Cardiac muscle cell (in vitro differentiated cells and primary cell): ENCODE data around the gene IFT52. TPM values are rescaled to one million over a fixed set of nuclear protein-coding genes. Genes with fewer than 3 reads are reported as not detected.
A peak's percentile ranks its signal among the peaks of the same experiment; 100 is the strongest.

Experiments used
- DNase-seq, 2 donors: peaks; one replicate each; pipeline versions ENCODE4 v3.0.0 to v3.0.0-alpha.2; 2010 to 2017; ENCODE audit warnings: low read depth in 1 of 2, low spot score in 1 of 2
- H3K27ac ChIP-seq: fragments of 200-600 bp; sonication (generic); 2 replicates; pipeline ENCODE4 v1.5.1; 2016
- H3K27me3 ChIP-seq: fragments of 200-600 bp; sonication (generic); 2 replicates; pipeline ENCODE4 v1.6.0; 2016; ENCODE audit warnings: control low read depth
- H3K36me3 ChIP-seq: fragments of 200-600 bp; sonication (generic); 2 replicates; pipeline ENCODE4 v1.5.1; 2016; ENCODE audit warnings: control low read depth
- H3K4me1 ChIP-seq: fragments of 200-600 bp; sonication (generic); 2 replicates; pipeline ENCODE4 v1.8.1; 2017; ENCODE audit warnings: low read depth, mild to moderate bottlenecking, mixed run types
- H3K4me3 ChIP-seq: fragments of 200-600 bp; sonication (generic); 2 replicates; pipeline ENCODE4 v1.5.1; 2016; ENCODE audit warnings: mild to moderate bottlenecking
- H3K9me3 ChIP-seq: fragments of 200-600 bp; sonication (generic); 2 replicates; pipeline ENCODE4 v1.5.1; 2017; ENCODE audit warnings: low read depth, mild to moderate bottlenecking, control low read depth
- CTCF ChIP-seq: IDR thresholded peaks from 2 replicates; pipeline ENCODE4 v1.5.1; 2012; ENCODE audit warnings: low read depth, mild to moderate bottlenecking, low read length
- polyA plus RNA-seq: library from polyadenylated mRNA; unstranded; fragments of >200 nt; fragmentation: Nextera tagmentation; extraction: Ambion mirVana; gene quantifications from 2 replicates; pipeline ENCODE4 v1.2.1, GENCODE V29; 2016
- total RNA-seq: library from RNA; depleted of rRNA; stranded (reverse); fragments of >200 nt; gene quantifications from 2 replicates; pipeline ENCODE4 v1.2.3, GENCODE V29; 2016

Gene IFT52
- total and polyA plus RNA-seq, 2 experiments from 2014 or later = 20.6 to 26.4 TPM

- Histone ChIP-seq H3K36me3 (no peaks in the 10 kb centered on the region), H3K27me3 (no peaks in the 10 kb centered on the region), H3K4me1 (peaks cover 18% of the 10 kb centered on the region), H3K4me3 (no peak overlapping the region), H3K9me3 (no peaks in the 10 kb centered on the region), H3K27ac (no peak overlapping the region)
- DNase-seq = no peak
- TF ChIP-seq CTCF = no peak
These were observed 36.4 kb upstream of the IFT52 start for GRCh38 chr20:43554369-43554768.

DNA sequence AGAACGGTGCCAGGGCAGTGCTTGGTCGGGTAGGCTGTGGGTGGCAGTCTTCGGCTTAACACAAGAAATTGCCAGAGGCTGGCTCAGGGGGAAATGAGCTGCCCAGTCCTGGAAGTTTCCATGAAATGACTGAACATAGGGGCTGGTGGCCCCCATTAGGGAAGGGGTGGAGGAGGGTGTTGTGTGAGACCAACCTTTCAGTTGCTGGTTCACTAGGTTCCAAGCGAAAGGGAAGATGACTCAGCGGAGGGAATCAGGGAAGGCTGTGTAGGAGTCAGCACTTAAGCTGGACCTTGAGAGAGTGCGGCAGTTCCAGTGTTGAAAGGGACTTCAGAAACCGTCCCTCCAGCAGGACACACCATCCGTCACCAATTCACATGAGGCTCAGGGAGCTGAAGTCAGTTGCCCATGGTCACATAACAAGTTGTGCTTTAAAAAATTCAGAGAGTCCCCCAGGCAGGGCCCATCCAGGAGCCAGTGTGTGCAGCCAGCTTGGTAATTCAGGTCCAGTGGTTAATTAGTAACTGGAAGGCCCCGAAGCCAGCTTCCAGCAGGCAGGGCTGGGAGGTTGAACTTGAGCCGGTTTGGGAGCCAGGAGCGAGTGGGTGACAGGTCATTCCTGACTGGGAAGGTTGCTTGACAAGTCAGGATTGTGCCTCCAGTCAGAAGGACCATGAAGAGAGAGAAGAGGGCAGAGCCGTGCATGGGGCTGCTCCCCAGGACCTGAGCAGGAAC is 32.2 kb upstream of the IFT52 start, which contains the start of gene SGK2:
SGK2 (plus strand) TSS at position 616 of the 735 bp plus-strand sequence. CDS start 7,469 bp downstream, outside the sequence.
- no peaks in the 10 kb centered on the region for H3K27me3 ChIP-seq
- no peak for TF ChIP-seq CTCF
- peak within 1 kb of the TSS; percentile 54 for H3K27ac ChIP-seq
- H3K4me3 ChIP-seq = no peak within 1 kb of the TSS
- H3K36me3 ChIP-seq = no peaks in the 10 kb centered on the region
- H3K9me3 ChIP-seq = no peaks in the 10 kb centered on the region
- DNase-seq = peak; percentile 43 to 67
- H3K4me1 ChIP-seq = peaks cover 26% of the 10 kb centered on the region

GRCh38 chr20:43559147-43559987 is 31.4 kb upstream of the IFT52 start:
- no peak overlapping the region for H3K4me3 ChIP-seq

DNA sequence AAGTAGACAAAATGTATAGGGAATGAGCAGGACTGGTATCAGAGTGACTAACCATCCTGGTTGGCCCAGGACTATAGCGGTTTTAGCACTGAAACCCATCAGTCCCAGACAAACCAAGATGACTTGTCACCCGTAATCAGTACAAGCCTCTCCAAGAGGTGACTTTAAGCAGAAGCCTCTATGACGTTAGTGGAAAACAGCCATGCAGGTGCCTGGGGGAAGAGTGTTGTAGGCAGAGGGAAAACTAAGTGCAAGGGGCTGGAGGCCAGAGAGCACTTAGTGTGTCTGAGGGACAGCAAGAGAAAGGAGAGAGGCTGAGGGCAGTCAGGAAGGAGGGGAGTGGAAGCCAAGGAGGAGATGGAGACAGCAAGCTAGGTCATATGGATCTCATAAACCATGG is 29.8 kb upstream of the IFT52 start:
- Histone ChIP-seq H3K27ac (peak overlapping the region; percentile 75), H3K9me3 (no peaks in the 10 kb centered on the region), H3K4me1 (peaks cover 29% of the 10 kb centered on the region), H3K36me3 (no peaks in the 10 kb centered on the region), H3K27me3 (no peaks in the 10 kb centered on the region), H3K4me3 (no peak overlapping the region)
- peak in 1 of 2 donors; percentile 73 for DNase-seq
- TF ChIP-seq CTCF = no peak

More at GRCh38 chr20:43559147-43559987, 31.4 kb upstream of the IFT52 start:
- H3K27me3 ChIP-seq = no peaks in the 10 kb centered on the region
- peak overlapping the region; percentile 54 for H3K27ac ChIP-seq
- H3K4me1 ChIP-seq = peaks cover 26% of the 10 kb centered on the region
- H3K9me3 ChIP-seq = no peaks in the 10 kb centered on the region
- H3K36me3 ChIP-seq = no peaks in the 10 kb centered on the region
- TF ChIP-seq CTCF = no peak
- DNase-seq = no peak

DNA sequence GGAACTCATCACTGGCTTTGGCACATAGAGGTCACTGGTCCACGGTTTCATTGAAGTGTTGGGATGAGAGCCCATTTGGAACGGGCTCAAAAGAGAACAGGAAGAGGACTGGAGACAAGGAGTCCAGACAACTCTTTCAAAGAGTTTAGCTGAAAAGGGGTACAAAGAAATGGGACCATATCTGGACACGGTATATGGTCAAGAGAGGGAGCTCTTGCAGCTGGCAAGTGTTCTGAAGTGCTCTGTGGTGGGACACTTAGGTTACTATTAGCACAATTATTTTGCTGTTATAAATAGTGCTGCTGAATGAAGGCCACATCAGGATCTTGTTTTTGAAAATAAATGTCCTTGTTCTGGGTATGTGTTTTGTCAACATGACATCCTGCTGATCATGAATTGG is 27.3 kb upstream of the IFT52 start:
- Histone ChIP-seq H3K27ac (no peak overlapping the region), H3K27me3 (no peaks in the 10 kb centered on the region), H3K4me1 (peaks cover 19% of the 10 kb centered on the region), H3K9me3 (no peaks in the 10 kb centered on the region), H3K36me3 (no peaks in the 10 kb centered on the region), H3K4me3 (no peak overlapping the region)
- peak; percentile 36 for TF ChIP-seq CTCF
- DNase-seq = peak in 1 of 2 donors; percentile 48
